Gastrocnemius medialis (tissue), 4 donors: ENCODE measurements around the gene DCDC1. TPM values are rescaled to one million over a fixed set of nuclear protein-coding genes. Genes with fewer than 3 reads are reported as not detected.
A peak's percentile ranks its signal among the peaks of the same experiment; 100 is the strongest.

Experiments used
- ATAC-seq, 2 donors: fragments of 150-250 bp; one replicate each; pipeline ENCODE4 v1.9.1; 2016
- DNase-seq, 2 donors: peaks; one replicate each; pipeline ENCODE4 v3.0.0-alpha.2; 2019
- H3K27ac ChIP-seq, 4 donors: fragments of 200-600 bp; sonication (generic); 1 replicate in 1 of 4; 2 replicates in 3 of 4; pipeline ENCODE4 v1.5.1; 2016 to 2018; ENCODE audit warnings: mild to moderate bottlenecking in 2 of 4, moderate library complexity in 1 of 4
- H3K27me3 ChIP-seq, 3 donors: fragments of 200-600 bp; sonication (generic) in 2 of 3; 1 replicate in 1 of 3; 2 replicates in 2 of 3; pipeline versions ENCODE4 v1.5.1 to v1.6.0; 2016 to 2019; ENCODE audit warnings: mild to moderate bottlenecking in 1 of 3, moderate library complexity in 1 of 3
- H3K36me3 ChIP-seq, 2 donors: fragments of 200-600 bp; sonication (generic) in 1 of 2; one replicate each; pipeline ENCODE4 v1.5.1; 2017 to 2018
- H3K4me1 ChIP-seq, 2 donors: fragments of 200-600 bp; sonication (generic) in 1 of 2; one replicate each; pipeline ENCODE4 v1.5.1; 2016 to 2017; ENCODE audit warnings: mild to moderate bottlenecking in 2 of 2
- H3K4me3 ChIP-seq, 4 donors: fragments of 200-600 bp; sonication (generic) in 3 of 4; 1 replicate in 1 of 4; 2 replicates in 3 of 4; pipeline ENCODE4 v1.5.1; 2016 to 2019; ENCODE audit warnings: mild to moderate bottlenecking in 2 of 4
- H3K9me3 ChIP-seq, 3 donors: fragments of 200-600 bp; sonication (generic) in 2 of 3; 1 replicate in 1 of 3; 2 replicates in 2 of 3; pipeline ENCODE4 v1.5.1; 2016 to 2019
- CTCF ChIP-seq, 5 experiments: fragments of 450-650 bp in 3 of 5; fragments of 200-600 bp in 2 of 5; sonication (generic) in 2 of 5; IDR thresholded peaks in 4 of 5; conservative IDR thresholded peaks in 1 of 5; 1 replicate in 4 of 5; 2 replicates in 1 of 5; pipeline ENCODE4 v1.5.1; 2016 to 2019; ENCODE audit warnings: antibody characterized with exemption in 5 of 5, mild to moderate bottlenecking in 3 of 5, moderate library complexity in 3 of 5
- POLR2A ChIP-seq, 2 donors: fragments of 450-650 bp; IDR thresholded peaks; one replicate each; pipeline ENCODE4 v1.6.1; 2017; ENCODE audit warnings: antibody characterized with exemption in 2 of 2, mild to moderate bottlenecking in 2 of 2, moderate library complexity in 2 of 2
- in situ Hi-C, 4 donors: fragments of 200-750 bp; cut with MboI; loops; one replicate each; pipeline versions ENCODE4 v1.15.0 to v1.8.0; 2017; ENCODE audit warnings: low sequenced_read_pairs in 4 of 4
- intact Hi-C: fragments of 100-400 bp; cut with DNase I; formaldehyde crosslinking; loops from one replicate; pipeline ENCODE4 v1.15.1; 2023; ENCODE audit warnings: low total_unique reads
- total RNA-seq, 4 donors: library from RNA; depleted of rRNA; stranded (reverse); fragments of >200 nt; gene quantifications; one replicate each; pipeline versions ENCODE4 v1.1.0 to v1.2.3, GENCODE V29; 2016

DCDC1 gene
- total RNA-seq, 4 donors from 2014 or later, result not detected

GRCh38 chr11:30861064-30861463, 508.5 kb downstream of the DCDC1 start:
- intact Hi-C loops, result no loop called here
- in situ Hi-C loops, result no loop called here

GRCh38 chr11:30860146-30860545, 509.4 kb downstream of the DCDC1 start:
- no peaks in the 10 kb centered on the region for H3K27me3 ChIP-seq
- H3K27ac ChIP-seq, result no peak overlapping the region
- no peaks in the 10 kb centered on the region for H3K36me3 ChIP-seq
- in situ Hi-C loops (no loop called here), intact Hi-C loops (no loop called here)
- no peak for DNase-seq
- peaks cover 0 to 2% of the 10 kb centered on the region in 2 donors for H3K4me1 ChIP-seq
- TF ChIP-seq CTCF (IDR thresholded peaks at IDR 0.05 in 4 of 5, conservative IDR thresholded peaks at IDR 0.05 in 1 of 5), result no peak
- TF ChIP-seq POLR2A (IDR thresholded peaks at IDR 0.05), result no peak
- ATAC-seq, result no peak
- no peak overlapping the region for H3K4me3 ChIP-seq
- no peaks in the 10 kb centered on the region for H3K9me3 ChIP-seq

More at GRCh38 chr11:30861064-30861463, 508.5 kb downstream of the DCDC1 start:
- TF ChIP-seq POLR2A (IDR thresholded peaks at IDR 0.05) (no peak), CTCF (IDR thresholded peaks at IDR 0.05 in 4 of 5, conservative IDR thresholded peaks at IDR 0.05 in 1 of 5) (no peak)
- H3K4me1 ChIP-seq, result no peaks in the 10 kb centered on the region
- H3K9me3 ChIP-seq, result no peaks in the 10 kb centered on the region
- no peak for DNase-seq
- H3K36me3 ChIP-seq, result no peaks in the 10 kb centered on the region
- no peak overlapping the region for H3K4me3 ChIP-seq
- H3K27ac ChIP-seq, result no peak overlapping the region
- ATAC-seq, result no peak
- H3K27me3 ChIP-seq, result no peaks in the 10 kb centered on the region

- intact Hi-C loops, result no loop called here
- TF ChIP-seq CTCF (IDR thresholded peaks at IDR 0.05 in 4 of 5, conservative IDR thresholded peaks at IDR 0.05 in 1 of 5) (no peak), POLR2A (IDR thresholded peaks at IDR 0.05) (no peak)
- H3K27ac ChIP-seq, result no peak overlapping the region
Observed at GRCh38 chr11:30859669-30860068, 509.9 kb downstream of the DCDC1 start.

DNA sequence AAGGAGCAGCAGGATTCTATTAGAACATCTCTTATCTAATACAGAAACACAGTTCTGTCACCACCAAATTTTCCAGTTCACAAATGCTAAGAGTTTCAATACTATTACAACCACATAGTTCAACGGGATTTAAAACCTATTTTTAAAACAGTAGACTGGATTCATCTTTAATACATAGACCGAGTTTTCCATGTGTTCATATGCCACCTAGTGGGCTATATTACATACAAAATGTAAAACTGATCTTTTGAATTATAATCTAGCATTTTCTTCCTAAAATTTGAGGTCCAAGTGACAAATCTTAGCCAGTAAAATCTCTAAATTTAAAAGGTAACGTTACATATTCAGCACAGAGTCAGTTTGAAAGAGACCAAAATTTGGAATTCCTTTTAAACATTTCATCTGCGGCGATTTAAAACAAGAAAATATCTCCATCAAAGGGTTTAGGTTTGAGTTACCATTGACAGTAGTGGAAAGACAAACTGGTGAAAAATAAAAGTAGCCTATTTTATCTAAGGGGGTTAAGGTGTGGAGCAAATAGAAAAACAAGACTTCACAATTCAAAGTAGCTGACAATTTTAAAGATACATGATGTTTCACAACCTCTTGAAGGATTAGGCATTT, 514.0 kb downstream of the DCDC1 start:
- Histone ChIP-seq H3K4me1 (peaks cover 0 to 5% of the 10 kb centered on the region in 2 donors), H3K27me3 (no peaks in the 10 kb centered on the region), H3K27ac (no peak overlapping the region), H3K4me3 (no peak overlapping the region), H3K36me3 (no peaks in the 10 kb centered on the region), H3K9me3 (no peaks in the 10 kb centered on the region)
- intact Hi-C loops (loop anchor here (2.0 kb wide), 1 partner anchor 509 kb away; no protein-coding TSS in a partner anchor), in situ Hi-C loops (loop anchor here in 2 of 4 donors (5.0 kb wide), 2 partner anchors 508 to 513 kb away; no protein-coding TSS in a partner anchor)
- peak; percentile 33 to 56 (median 39) for TF ChIP-seq CTCF (IDR thresholded peaks at IDR 0.05 in 4 of 5, conservative IDR thresholded peaks at IDR 0.05 in 1 of 5)
- no peak for TF ChIP-seq POLR2A (IDR thresholded peaks at IDR 0.05)
- ATAC-seq (no peak), DNase-seq (no peak)

More at GRCh38 chr11:30859669-30860068, 509.9 kb downstream of the DCDC1 start:
- Histone ChIP-seq H3K4me1 (peaks cover 0 to 5% of the 10 kb centered on the region in 2 donors), H3K27me3 (no peaks in the 10 kb centered on the region), H3K36me3 (no peaks in the 10 kb centered on the region), H3K4me3 (no peak overlapping the region), H3K9me3 (no peaks in the 10 kb centered on the region)
- in situ Hi-C loops, result loop anchor here in 2 of 4 donors (5.0 kb wide), 2 partner anchors 512 to 517 kb away; no protein-coding TSS in a partner anchor
- no peak for DNase-seq
- ATAC-seq, result no peak
